Cardiac fibroblast (primary cell): ENCODE measurements around the gene SYNPO.

Experiments used
- DNase-seq, 2 donors: peaks; one replicate each; pipeline versions ENCODE4 v3.0.0 to v3.0.0-alpha.2; 2010; ENCODE audit warnings: low read depth in 2 of 2
- H3K4me3 ChIP-seq, 2 donors: replicated peaks in 1 of 2; 1 replicate in 1 of 2; 2 replicates in 1 of 2; pipeline ENCODE4 v1.5.1; 2011; ENCODE audit warnings: low read depth in 2 of 2, low read length in 2 of 2, mild to moderate bottlenecking in 2 of 2, moderate library complexity in 1 of 2
- CTCF ChIP-seq: IDR thresholded peaks from one replicate; pipeline ENCODE4 v1.5.1; 2011; ENCODE audit warnings: low read depth, mild to moderate bottlenecking, low read length, inconsistent platforms

The SYNPO gene

GRCh38 chr5:150618163-150618562 lies 22.3 kb upstream of the SYNPO start:
- DNase-seq: peak in 1 of 2 donors; percentile 78
- TF ChIP-seq CTCF: no peak
- H3K4me3 ChIP-seq: no peak overlapping the region

GRCh38 chr5:150618588-150619281 lies 21.7 kb upstream of the SYNPO start:
- DNase-seq: peak in 1 of 2 donors; percentile 96
- no peak overlapping the region for H3K4me3 ChIP-seq
- TF ChIP-seq CTCF: no peak

- TF ChIP-seq CTCF: no peak
- DNase-seq: peak; percentile 55 to 92
- H3K4me3 ChIP-seq: no peak overlapping the region
These were observed 20.9 kb upstream of the SYNPO start for GRCh38 chr5:150619359-150620230.

- H3K4me3 ChIP-seq: no peak overlapping the region
- DNase-seq: no peak
- TF ChIP-seq CTCF: no peak
These were observed 19.2 kb upstream of the SYNPO start for GRCh38 chr5:150621301-150621700.

- DNase-seq: peak in 1 of 2 donors; percentile 48
- H3K4me3 ChIP-seq: no peak overlapping the region
- TF ChIP-seq CTCF: no peak
These were observed 18.3 kb upstream of the SYNPO start for GRCh38 chr5:150622157-150622556.

- TF ChIP-seq CTCF: no peak
- no peak for DNase-seq
- H3K4me3 ChIP-seq: no peak overlapping the region
These were observed 17.1 kb upstream of the SYNPO start for GRCh38 chr5:150623152-150623877.
